IMR-90 (cell line): Measurements from ENCODE around the gene MRPL47. TPM values are rescaled to one million over a fixed set of nuclear protein-coding genes. Genes with fewer than 3 reads are reported as not detected.

Source experiments
- ATAC-seq: fragments of 200-7000 bp; cut with Tn5 transposase; 2 replicates; pipeline ENCODE4 v1.9.1; 2020; ENCODE audit warnings: low read depth, mild to moderate bottlenecking, moderate library complexity
- BruUV-seq: library from RNA; stranded (reverse); fragments of 400-500 nt; replicated peaks from 2 replicates; lab custom pipeline; 2021; lab: Mats Ljungman, UMichigan
- CTCF ChIA-PET: fragments of 300-600 bp; formaldehyde crosslinking; extraction: SDS; loops from one replicate; lab custom pipeline; 2021; ENCODE audit warnings: antibody characterized with exemption; lab: Yijun Ruan, JAX
- POLR2A ChIA-PET: fragments of 300-600 bp; sonication (Branson Sonifier 250); formaldehyde crosslinking; loops from one replicate; lab custom pipeline; 2022; ENCODE audit warnings: antibody characterized with exemption; ENCODE audit not compliant: unreplicated experiment; lab: Charles Lee
- DNase-seq: peaks from one replicate; pipeline ENCODE4 v3.0.0; 2013
- H2AFZ ChIP-seq: replicated peaks from 2 replicates; pipeline ENCODE3; 2013; ENCODE audit warnings: low read length, mild to moderate bottlenecking; ENCODE audit not compliant: poor library complexity
- H2AK5ac ChIP-seq: 2 replicates; pipeline ENCODE4 v1.6.1; 2013; ENCODE audit warnings: low read depth, low read length, inconsistent platforms
- H2AK9ac ChIP-seq: replicated peaks from 2 replicates; pipeline ENCODE3; 2013; ENCODE audit warnings: mild to moderate bottlenecking, low read depth, low read length, moderate library complexity; ENCODE audit not compliant: poor library complexity
- H2BK120ac ChIP-seq: 2 replicates; pipeline ENCODE4 v1.6.1; 2013; ENCODE audit warnings: low read depth, low read length, inconsistent platforms
- H2BK15ac ChIP-seq: 3 replicates; pipeline ENCODE4 v1.6.1; 2013; ENCODE audit warnings: low read depth, low read length, inconsistent platforms
- H2BK20ac ChIP-seq: 2 replicates; pipeline ENCODE4 v1.6.1; 2013; ENCODE audit warnings: low read depth, mild to moderate bottlenecking, inconsistent platforms, low read length, moderate library complexity
- H2BK5ac ChIP-seq: 2 replicates; pipeline ENCODE4 v1.6.1; 2013; ENCODE audit warnings: mild to moderate bottlenecking, low read depth, low read length, inconsistent platforms; ENCODE audit not compliant: poor library complexity, severe bottlenecking
- H3K14ac ChIP-seq: replicated peaks from 2 replicates; pipeline ENCODE4 v1.6.1; 2013; ENCODE audit warnings: low read depth, low read length, inconsistent platforms
- H3K18ac ChIP-seq: 2 replicates; pipeline ENCODE4 v1.6.1; 2013; ENCODE audit warnings: low read depth, low read length, control low read depth
- H3K23ac ChIP-seq: 2 replicates; pipeline ENCODE4 v1.6.1; 2013; ENCODE audit warnings: low read depth, low read length, inconsistent platforms
- H3K27ac ChIP-seq: 2 replicates; pipeline ENCODE4 v1.5.1; 2013; ENCODE audit warnings: mild to moderate bottlenecking, control low read depth, low read length; ENCODE audit not compliant: insufficient read depth
- H3K27me3 ChIP-seq: 2 replicates; pipeline ENCODE4 v1.6.1; 2013; ENCODE audit warnings: low read length; ENCODE audit not compliant: control insufficient read depth, insufficient read depth
- H3K36me3 ChIP-seq: 2 replicates; pipeline ENCODE4 v1.6.1; 2013; ENCODE audit warnings: low read length, mixed read lengths; ENCODE audit not compliant: control insufficient read depth, insufficient read depth
- H3K4ac ChIP-seq: 2 replicates; pipeline ENCODE4 v1.6.1; 2013; ENCODE audit warnings: low read depth, low read length, inconsistent platforms
- H3K4me1 ChIP-seq: 2 replicates; pipeline ENCODE4 v1.6.1; 2013; ENCODE audit warnings: low read length, mixed read lengths; ENCODE audit not compliant: control insufficient read depth, insufficient read depth
- H3K4me2 ChIP-seq: 2 replicates; pipeline ENCODE4 v1.6.1; 2013; ENCODE audit warnings: low read depth, mild to moderate bottlenecking, control low read depth, low read length, moderate library complexity
- H3K4me3 ChIP-seq: 2 replicates; pipeline ENCODE4 v1.5.1; 2013; ENCODE audit warnings: low read depth, mild to moderate bottlenecking, control low read depth, low read length, moderate library complexity; ENCODE audit not compliant: insufficient read depth
- H3K56ac ChIP-seq: 2 replicates; pipeline ENCODE4 v1.6.1; 2013; ENCODE audit warnings: low read length, inconsistent platforms; ENCODE audit not compliant: insufficient read depth; ENCODE audit errors: extremely low read depth
- H3K79me1 ChIP-seq, 2 experiments: 2 replicates each; pipeline ENCODE4 v1.6.1; 2013; ENCODE audit warnings: low read length in 2 of 2, inconsistent platforms in 1 of 2, low read depth in 1 of 2
- H3K9ac ChIP-seq: 2 replicates; pipeline ENCODE4 v1.6.1; 2013; ENCODE audit warnings: low read depth, low read length, control low read depth
- H3K9me1 ChIP-seq: 2 replicates; pipeline ENCODE4 v1.6.1; 2013; ENCODE audit warnings: low read length, inconsistent platforms; ENCODE audit not compliant: insufficient read depth
- H3K9me3 ChIP-seq: 2 replicates; pipeline ENCODE4 v1.6.1; 2013; ENCODE audit warnings: low read length; ENCODE audit not compliant: control insufficient read depth, insufficient read depth
- H4K20me1 ChIP-seq: 2 replicates; pipeline ENCODE4 v1.6.1; 2013; ENCODE audit warnings: low read length, inconsistent platforms; ENCODE audit not compliant: insufficient read depth
- H4K5ac ChIP-seq: 2 replicates; pipeline ENCODE4 v1.6.1; 2013; ENCODE audit warnings: mild to moderate bottlenecking, low read depth, low read length, control low read depth
- H4K8ac ChIP-seq, 2 experiments: 2 replicates each; pipeline ENCODE4 v1.6.1; 2013; ENCODE audit warnings: low read depth in 2 of 2, low read length in 2 of 2, control low read depth in 1 of 2, inconsistent platforms in 1 of 2
- H4K91ac ChIP-seq: 2 replicates; pipeline ENCODE4 v1.6.1; 2013; ENCODE audit warnings: low read depth, low read length, inconsistent platforms; ENCODE audit not compliant: insufficient read depth
- BHLHE40 ChIP-seq: fragments of 150-350 bp; IDR thresholded peaks from 2 replicates; pipeline ENCODE4 v1.6.1; 2016; ENCODE audit warnings: mild to moderate bottlenecking, low read depth, low read length
- CHD1 ChIP-seq: IDR thresholded peaks from 2 replicates; pipeline ENCODE4 v1.6.1; 2012; ENCODE audit warnings: low read depth, low read length, improper control_type of control experiment
- MAFK ChIP-seq: IDR thresholded peaks from 2 replicates; pipeline ENCODE4 v1.6.1; 2012; ENCODE audit warnings: low read depth, low read length, improper control_type of control experiment
- RAD21 ChIP-seq: IDR thresholded peaks from 2 replicates; pipeline ENCODE4 v1.6.1; 2012; ENCODE audit warnings: low read length, improper control_type of control experiment
- USF2 ChIP-seq: fragments of 150-350 bp; IDR thresholded peaks from 2 replicates; pipeline ENCODE4 v1.6.1; 2017; ENCODE audit warnings: mild to moderate bottlenecking, antibody characterized with exemption, low read length, low read depth
- WGBS, 2 experiments: methylation state at CpG; one replicate each; pipeline versions ENCODE4 v1.1.5 to v1.1.7; 2013; ENCODE audit warnings: missing lambda C conversion rate in 2 of 2; ENCODE audit not compliant: insufficient read length in 1 of 2; ENCODE audit errors: extremely low coverage in 2 of 2; 5-methylcytosine and 5-hydroxymethylcytosine counted together
- dilution Hi-C: fragments of 300-500 bp; cut with HindIII; formaldehyde crosslinking; loops from one replicate; pipeline ENCODE4 v1.14.3; 2018; ENCODE audit warnings: low sequenced_read_pairs; ENCODE audit not compliant: unreplicated experiment
- in situ Hi-C: fragments of 300-500 bp; cut with MboI; formaldehyde crosslinking; loops from 3 replicates; pipeline ENCODE4 v1.14.3; 2019; ENCODE audit warnings: low sequenced_read_pairs, inconsistent platforms, mixed read lengths
- intact Hi-C: fragments of 100-400 bp; cut with micrococcal nuclease; formaldehyde crosslinking; loops from 2 replicates; pipeline ENCODE4 v1.10.0; 2022
- polyA plus RNA-seq, 3 experiments: library from polyadenylated mRNA; depleted of rRNA; stranded (reverse); fragments of >200 nt; gene quantifications; 2 replicates each; pipeline ENCODE4 v1.2.3, GENCODE V29; 2012; ENCODE audit warnings: low replicate concordance in 1 of 3
- total RNA-seq: library from RNA; depleted of rRNA; stranded (reverse); fragments of >200 nt; gene quantifications from 2 replicates; pipeline ENCODE4 v1.2.3, GENCODE V29; 2012

The MRPL47 gene
- total and polyA plus RNA-seq, 2 of the 4 experiments (the other 2 are of a cell fraction) = 41.4 to 43.7 TPM

- POLR2A ChIA-PET = no interaction called here
- peak overlapping the region; percentile 83 for H3K4me2 ChIP-seq
- no TSS peak for BruUV-seq
- peak overlapping the region; percentile 81; the same call in 2 of the 3 replicates for H2BK15ac ChIP-seq
- no peak overlapping the region for H4K91ac ChIP-seq
- WGBS, 2 experiments = 50% methylated on average over 2 of the region's 11 CpGs; no CpG with 5 or more reads in 1 of the 2 experiments
- DNase-seq = no peak
- 0 out of 2 replicates have a peak overlapping the region, but pooled peaks have one; percentile 5 for H3K23ac ChIP-seq
- peak overlapping the region; percentile 94 for H3K4me3 ChIP-seq
- H3K14ac ChIP-seq = no peak overlapping the region
- in situ Hi-C loops (no loop called here), intact Hi-C loops (loop anchor here (5.0 kb wide), 1 partner anchor 60 kb away; no protein-coding TSS in a partner anchor), dilution Hi-C loops (no loop called here)
- H3K9me1 ChIP-seq = peaks cover 6% of the 10 kb centered on the region
- no peak overlapping the region for H3K18ac ChIP-seq
- H4K20me1 ChIP-seq = peaks cover 20% of the 10 kb centered on the region
- H3K56ac ChIP-seq = peak overlapping the region; percentile 73
- no peak for ATAC-seq
- no peak overlapping the region for H2AK5ac ChIP-seq
- no peaks in the 10 kb centered on the region for H3K36me3 ChIP-seq
- no peak overlapping the region for H2AK9ac ChIP-seq
- CTCF ChIA-PET = interaction anchor here (0.7 to 1.3 kb wide), 3 partner anchors 9 to 160 kb away, joined by 3 to 4 read pairs (median 4); no protein-coding TSS in a partner anchor
- no peak overlapping the region for H2BK5ac ChIP-seq
- H3K27ac ChIP-seq = no peak overlapping the region; the same call in 1 of the 2 replicates
- peaks cover 19 to 32% of the 10 kb centered on the region in 2 experiments for H3K79me1 ChIP-seq
- peak overlapping the region; percentile 33 to 69; a peak in 2 of 4 replicates for H4K8ac ChIP-seq
- H3K4me1 ChIP-seq = no peaks in the 10 kb centered on the region
- H3K4ac ChIP-seq = peak overlapping the region; percentile 48; the same call in 1 of the 2 replicates
- TF ChIP-seq USF2 (no peak), RAD21 (no peak), CHD1 (no peak), MAFK (no peak), BHLHE40 (no peak)
- no peak overlapping the region for H4K5ac ChIP-seq
- H2BK20ac ChIP-seq = no peak overlapping the region
- H2BK120ac ChIP-seq = peak overlapping the region; percentile 69
- H3K9me3 ChIP-seq = no peaks in the 10 kb centered on the region
- H3K9ac ChIP-seq = peak overlapping the region; percentile 81
- H3K27me3 ChIP-seq = no peaks in the 10 kb centered on the region
- peak overlapping the region; percentile 99 for H2AFZ ChIP-seq
Measured at GRCh38 chr3:179651687-179652446, 47.4 kb upstream of the MRPL47 start.
